ENCODE data around the gene RAD9A. TPM values are rescaled to one million over a fixed set of nuclear protein-coding genes. Genes with fewer than 3 reads are reported as not detected.

The RAD9A gene
- polyA plus RNA-seq, 3 donors: 3.7 to 31.7 (median 3.8) TPM

GRCh38 chr11:67367761-67368227, 24.0 kb upstream of the RAD9A start:
- H3K4me1 ChIP-seq (ENCODE audit: control insufficient read depth in 1 of 2, insufficient read depth in 2 of 2, low read length in 2 of 2): peaks cover 38 to 56% of the 10 kb centered on the region in 2 donors
- no peak overlapping the region for H2AFZ ChIP-seq (ENCODE audit: insufficient read depth, low read depth, low read length, poor library complexity, severe bottlenecking)
- peaks cover 3 to 17% of the 10 kb centered on the region in 2 donors for H3K36me3 ChIP-seq (replicated peaks in 1 of 2; ENCODE audit: control insufficient read depth in 1 of 2, insufficient read depth in 2 of 2, low read length in 2 of 2)
- Mint-ChIP-seq H3K9me3 (peaks cover 0 to 5% (median 0%) of the 10 kb centered on the region in 7 donors), H3K36me3 (peaks cover 47 to 51% of the 10 kb centered on the region in 2 donors), H3K27ac (peak overlapping the region in 2 of 7 donors; percentile 12 to 14), H3K27me3 (ENCODE audit: low read depth in 3 of 3) (peaks cover 4 to 32% (median 22%) of the 10 kb centered on the region in 3 donors), H3K4me1 (peaks cover 71% of the 10 kb centered on the region), H3K4me3 (peak overlapping the region in 1 of 2 donors; percentile 7)
- H3K4me2 ChIP-seq (replicated peaks; ENCODE audit: extremely low read depth, low read length, poor library complexity, severe bottlenecking): no peak overlapping the region
- no peaks in the 10 kb centered on the region for H3K27me3 ChIP-seq (ENCODE audit: control insufficient read depth in 2 of 2, insufficient read depth in 2 of 2, low read length in 2 of 2)
- H4K20me1 ChIP-seq (ENCODE audit: insufficient read depth, low read length): peaks cover 10% of the 10 kb centered on the region
- no peak overlapping the region for H3K27ac ChIP-seq (ENCODE audit: low read depth in 1 of 2, low read length in 2 of 2)
- WGBS (ENCODE audit: insufficient coverage): 41% methylated on average over 4 of the region's 7 CpGs
- no peaks in the 10 kb centered on the region for H3K9me3 ChIP-seq (replicated peaks in 1 of 2; ENCODE audit: control insufficient read depth in 1 of 2, insufficient read depth in 1 of 2, low read length in 2 of 2)
- no peak for DNase-seq
- TF ChIP-seq CTCF (IDR thresholded peaks at IDR 0.05): no peak
- intact Hi-C loops (cut with micrococcal nuclease): no loop called here
- H3K4me3 ChIP-seq (replicated peaks in 1 of 3; ENCODE audit: low read depth in 2 of 3, low read length in 3 of 3): no peak overlapping the region
- no peak overlapping the region for H3K9ac ChIP-seq (ENCODE audit: insufficient read depth, low read length, poor library complexity, severe bottlenecking)
- H3K79me2 ChIP-seq (ENCODE audit: insufficient read depth, low read length): peaks cover 26% of the 10 kb centered on the region

DNA sequence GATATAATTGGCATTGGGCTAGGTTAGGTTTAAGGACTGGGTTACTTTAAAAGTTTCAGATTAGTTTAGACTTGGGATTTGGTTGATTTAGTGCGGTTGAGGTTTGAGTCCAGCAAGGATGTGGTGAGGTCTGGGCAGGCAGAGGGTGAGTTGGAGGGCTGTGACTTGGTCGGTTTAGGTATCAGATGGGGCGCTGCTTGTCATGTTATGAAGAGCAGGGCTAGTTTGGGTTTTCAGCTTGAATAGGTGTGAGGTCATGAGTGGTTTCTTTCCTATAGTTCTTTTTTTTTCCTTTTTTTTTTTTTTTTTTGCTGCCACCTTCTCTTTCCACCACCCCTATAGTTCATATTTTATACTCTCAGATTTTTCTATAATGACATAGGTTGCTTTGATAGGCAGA, 23.2 kb upstream of the RAD9A start:
- Histone ChIP-seq H3K79me2 (ENCODE audit: insufficient read depth, low read length) (peaks cover 33% of the 10 kb centered on the region), H4K20me1 (ENCODE audit: insufficient read depth, low read length) (peaks cover 10% of the 10 kb centered on the region), H3K9me3 (replicated peaks in 1 of 2; ENCODE audit: control insufficient read depth in 1 of 2, insufficient read depth in 1 of 2, low read length in 2 of 2) (no peaks in the 10 kb centered on the region), H3K36me3 (replicated peaks in 1 of 2; ENCODE audit: control insufficient read depth in 1 of 2, insufficient read depth in 2 of 2, low read length in 2 of 2) (peaks cover 3 to 17% of the 10 kb centered on the region in 2 donors), H2AFZ (ENCODE audit: insufficient read depth, low read depth, low read length, poor library complexity, severe bottlenecking) (no peak overlapping the region), H3K4me3 (replicated peaks in 1 of 3; ENCODE audit: low read depth in 2 of 3, low read length in 3 of 3) (no peak overlapping the region), H3K9ac (ENCODE audit: insufficient read depth, low read length, poor library complexity, severe bottlenecking) (no peak overlapping the region), H3K27me3 (ENCODE audit: control insufficient read depth in 2 of 2, insufficient read depth in 2 of 2, low read length in 2 of 2) (no peaks in the 10 kb centered on the region), H3K27ac (ENCODE audit: low read depth in 1 of 2, low read length in 2 of 2) (no peak overlapping the region), H3K4me1 (ENCODE audit: control insufficient read depth in 1 of 2, insufficient read depth in 2 of 2, low read length in 2 of 2) (peaks cover 39 to 61% of the 10 kb centered on the region in 2 donors), H3K4me2 (replicated peaks; ENCODE audit: extremely low read depth, low read length, poor library complexity, severe bottlenecking) (no peak overlapping the region)
- intact Hi-C loops (cut with micrococcal nuclease): no loop called here
- H3K27ac Mint-ChIP-seq: no peak overlapping the region
- 33% methylated on average over 1 of the region's 3 CpGs for WGBS (ENCODE audit: insufficient coverage)
- no peak for DNase-seq
- H3K4me3 Mint-ChIP-seq: peak overlapping the region in 1 of 2 donors; percentile 10
- no peak for TF ChIP-seq CTCF (IDR thresholded peaks at IDR 0.05)
- H3K27me3 Mint-ChIP-seq (ENCODE audit: low read depth in 3 of 3): peaks cover 4 to 32% (median 22%) of the 10 kb centered on the region in 3 donors
- H3K9me3 Mint-ChIP-seq: peaks cover 0 to 5% (median 0%) of the 10 kb centered on the region in 7 donors
- H3K4me1 Mint-ChIP-seq: peaks cover 71% of the 10 kb centered on the region
- H3K36me3 Mint-ChIP-seq: peaks cover 43 to 47% of the 10 kb centered on the region in 2 donors

All from CD14-positive monocyte (primary cell).